GM21619 (cell line): ENCODE results near the gene PELO.

ENCODE experiments used
- ATAC-seq: cut with Tn5 transposase; IDR thresholded peaks from one replicate; pipeline ENCODE4 v1.9.1; 2021; ENCODE audit not compliant: unreplicated experiment

Gene PELO

GRCh38 chr5:52822437-52822836 is 34.7 kb downstream of the PELO start:
- no peak for ATAC-seq

- ATAC-seq, result no peak
These were observed 37.1 kb downstream of the PELO start for GRCh38 chr5:52824827-52825226.

GRCh38 chr5:52825826-52826225 is 38.1 kb downstream of the PELO start:
- ATAC-seq, result peak; percentile 97

- ATAC-seq, result no peak
These were observed 40.1 kb downstream of the PELO start for GRCh38 chr5:52827815-52828214.

GRCh38 chr5:52829664-52830063 is 41.9 kb downstream of the PELO start:
- no peak for ATAC-seq

- ATAC-seq, result no peak
These were observed 42.9 kb downstream of the PELO start for GRCh38 chr5:52830650-52831049.

- no peak for ATAC-seq
These were observed 44.2 kb downstream of the PELO start for GRCh38 chr5:52831786-52832511.

- no peak for ATAC-seq
These were observed 46.6 kb downstream of the PELO start for GRCh38 chr5:52834320-52834719.

GRCh38 chr5:52837068-52837467 is 49.4 kb downstream of the PELO start:
- no peak for ATAC-seq
